VCaP (cell line): Measurements from ENCODE around the gene MAPK8IP2.

Experiments used
- H3K27ac ChIP-seq: fragments of 450-650 bp; 2 replicates; pipeline ENCODE4 v1.5.1; 2017
- CTCF ChIP-seq: fragments of 450-650 bp; conservative IDR thresholded peaks from 2 replicates; pipeline ENCODE4 v1.5.1; 2017; ENCODE audit warnings: mild to moderate bottlenecking, moderate library complexity

The MAPK8IP2 gene

GRCh38 chr22:50562523-50563412 is 37.8 kb upstream of the MAPK8IP2 start, which contains the start of gene SYCE3:
SYCE3 (minus strand) TSS chr22:50562919; CDS start chr22:50556405, 6,514 bp downstream.
- H3K27ac ChIP-seq, result peak within 1 kb of the TSS; percentile 70
- peak; percentile 86 for TF ChIP-seq CTCF

- TF ChIP-seq CTCF, result no peak
- peak overlapping the region; percentile 70 for H3K27ac ChIP-seq
Observed at GRCh38 chr22:50563413-50564160, 37.0 kb upstream of the MAPK8IP2 start.

GRCh38 chr22:50564289-50564688 is 36.3 kb upstream of the MAPK8IP2 start:
- no peak for TF ChIP-seq CTCF
- H3K27ac ChIP-seq, result peak overlapping the region; percentile 70

GRCh38 chr22:50567721-50568252 is 32.8 kb upstream of the MAPK8IP2 start:
- no peak for TF ChIP-seq CTCF
- no peak overlapping the region for H3K27ac ChIP-seq

GRCh38 chr22:50568626-50569025 is 32.0 kb upstream of the MAPK8IP2 start:
- no peak overlapping the region for H3K27ac ChIP-seq
- no peak for TF ChIP-seq CTCF

GRCh38 chr22:50569041-50569459 is 31.5 kb upstream of the MAPK8IP2 start:
- H3K27ac ChIP-seq, result no peak overlapping the region
- TF ChIP-seq CTCF, result no peak
